Skin of body (tissue), 2 donors: ENCODE data around the gene KIAA1614. TPM values are rescaled to one million over a fixed set of nuclear protein-coding genes. Genes with fewer than 3 reads are reported as not detected.
"Not testable (repeated sequence)": the region's sequence is repeated elsewhere in the genome, so short reads cannot be mapped to it uniquely, and the experiment has no call there.

Source experiments
- DNase-seq: peaks from one replicate; lab custom pipeline; 2025; lab: John Stamatoyannopoulos, UW
- total RNA-seq: library from RNA; depleted of rRNA; stranded (reverse); fragments of >200 nt; gene quantifications from one replicate; pipeline ENCODE4 v1.2.3, GENCODE V29; 2014

The KIAA1614 gene
- total RNA-seq, 1 donor from 2014 or later = 4.5 TPM

DNA sequence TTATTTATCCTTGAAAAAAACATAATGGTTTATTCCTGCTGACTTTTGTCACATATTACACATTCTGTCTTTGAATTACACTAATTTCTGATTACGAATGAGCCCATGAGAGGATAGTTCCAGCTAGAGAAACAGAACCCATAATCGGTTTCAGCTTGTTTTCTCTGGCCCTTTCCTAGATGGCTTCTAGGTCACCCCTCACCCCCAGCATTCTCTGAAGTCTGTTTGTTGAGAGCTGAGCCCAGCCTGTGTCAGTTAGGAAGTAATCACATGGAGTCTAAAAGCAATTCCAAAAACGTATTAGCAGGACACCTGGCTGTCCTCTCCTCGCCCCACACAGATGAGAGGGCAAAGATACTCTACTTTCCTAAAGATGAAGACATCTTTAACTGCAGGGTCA is 48.9 kb downstream of the KIAA1614 start:
- DNase-seq = no peak

DNA sequence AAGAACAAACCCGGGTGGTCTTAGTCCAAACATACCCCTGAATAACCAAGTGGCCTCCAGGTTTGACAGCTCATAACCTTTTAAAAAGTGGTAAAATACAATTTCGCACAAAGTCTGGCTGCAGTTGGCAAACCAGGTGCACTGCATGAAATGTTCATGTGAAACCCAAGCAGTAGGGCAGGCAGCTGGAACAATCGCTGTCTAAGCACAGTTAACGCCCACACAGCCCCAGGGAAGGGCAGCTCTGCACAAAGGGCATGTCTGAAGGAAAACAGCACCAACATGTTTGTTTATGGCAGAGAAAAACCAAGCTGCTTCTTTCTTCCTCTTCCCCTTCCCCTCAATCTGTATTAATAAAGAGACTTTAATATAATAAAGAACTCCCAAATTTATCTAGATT is 49.5 kb downstream of the KIAA1614 start:
- no peak for DNase-seq

GRCh38 chr1:180964056-180964455 is 51.4 kb downstream of the KIAA1614 start:
- DNase-seq = no peak

- no peak for DNase-seq
These were observed 51.9 kb downstream of the KIAA1614 start for GRCh38 chr1:180964595-180964994.

GRCh38 chr1:180966312-180966711 is 53.6 kb downstream of the KIAA1614 start:
- no peak for DNase-seq

- no peak for DNase-seq
These were observed 54.2 kb downstream of the KIAA1614 start for GRCh38 chr1:180966744-180967536.

DNA sequence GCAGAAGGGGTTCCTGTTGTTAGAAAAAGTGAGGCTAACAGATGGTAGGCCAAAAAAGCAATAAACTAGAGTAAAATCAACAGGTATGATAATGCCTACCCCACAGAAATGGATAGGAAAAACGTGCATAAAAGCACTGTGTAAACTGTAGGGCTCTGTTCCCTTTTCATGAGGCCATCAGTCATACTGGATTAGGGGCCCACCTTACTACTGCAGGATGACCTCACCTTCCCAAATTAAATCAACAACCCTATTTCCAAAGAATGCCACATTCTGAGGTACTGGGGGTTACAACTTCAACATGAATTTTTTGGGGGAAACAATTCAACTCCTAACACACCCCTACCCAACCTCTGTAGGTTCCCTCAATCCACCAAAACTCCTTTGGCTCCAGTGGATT is 54.9 kb downstream of the KIAA1614 start:
- no peak for DNase-seq

DNA sequence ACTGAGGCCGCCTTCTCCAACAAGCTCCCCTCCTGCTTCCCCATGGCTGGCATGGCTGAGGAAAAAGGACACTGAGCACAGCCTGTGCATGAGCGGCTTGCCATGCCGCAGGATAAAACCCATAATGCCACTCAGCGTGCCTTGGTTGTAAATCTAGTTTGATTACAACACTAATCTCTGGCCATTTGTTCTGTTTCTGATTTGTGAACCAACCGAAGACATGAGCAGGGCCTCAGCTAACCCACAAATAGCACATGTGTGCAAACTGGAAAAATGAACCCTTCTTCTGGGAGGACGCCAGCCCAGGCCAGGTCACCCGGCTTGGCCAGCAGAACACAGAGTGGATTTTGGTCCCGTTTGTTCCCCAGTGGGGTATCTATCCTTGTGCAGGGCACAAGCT is 56.1 kb downstream of the KIAA1614 start:
- not testable (repeated sequence) for DNase-seq

DNA sequence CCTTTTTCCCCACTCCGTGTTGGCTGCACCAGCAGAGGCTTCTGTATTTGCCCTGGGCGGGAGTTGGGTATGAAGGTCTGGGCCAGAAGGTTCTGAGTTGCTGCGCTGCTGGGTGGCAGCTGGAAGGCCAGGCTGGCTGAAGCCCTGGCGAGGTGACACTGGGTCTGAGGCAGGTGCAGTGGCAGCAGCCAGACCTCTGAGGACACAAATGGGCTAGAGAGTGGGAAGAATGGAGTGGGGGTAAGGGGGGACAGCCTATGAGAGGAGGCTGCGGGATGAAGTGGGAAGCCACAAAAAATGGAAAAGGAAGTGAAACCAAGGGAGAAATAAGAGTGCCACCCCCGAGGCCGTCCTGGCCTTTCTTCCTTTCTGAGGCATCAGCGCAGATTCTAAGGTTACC is 56.7 kb downstream of the KIAA1614 start:
- no peak for DNase-seq

GRCh38 chr1:180970333-180971079 is 57.8 kb downstream of the KIAA1614 start:
- no peak for DNase-seq

GRCh38 chr1:180971273-180971997 is 58.7 kb downstream of the KIAA1614 start:
- DNase-seq = no peak

DNA sequence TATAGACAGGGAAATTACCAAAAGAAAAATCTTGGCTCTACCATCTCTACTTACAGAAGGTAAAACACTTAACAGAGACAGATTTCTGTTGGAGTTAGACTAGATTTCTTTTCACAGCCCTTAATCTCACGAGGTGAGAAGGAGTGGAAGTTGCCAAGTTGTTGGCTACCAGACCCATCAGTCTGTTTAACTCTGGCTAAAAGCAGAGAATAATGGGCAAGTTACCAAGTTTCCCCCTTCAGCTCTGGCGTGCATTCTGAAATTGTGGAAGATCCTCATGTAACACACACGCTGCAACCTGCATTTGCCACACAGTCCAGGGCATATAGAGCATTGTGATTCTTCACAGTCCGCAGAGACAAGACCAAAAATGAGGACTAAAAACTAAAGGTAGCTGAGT is 60.7 kb downstream of the KIAA1614 start:
- DNase-seq = no peak

DNA sequence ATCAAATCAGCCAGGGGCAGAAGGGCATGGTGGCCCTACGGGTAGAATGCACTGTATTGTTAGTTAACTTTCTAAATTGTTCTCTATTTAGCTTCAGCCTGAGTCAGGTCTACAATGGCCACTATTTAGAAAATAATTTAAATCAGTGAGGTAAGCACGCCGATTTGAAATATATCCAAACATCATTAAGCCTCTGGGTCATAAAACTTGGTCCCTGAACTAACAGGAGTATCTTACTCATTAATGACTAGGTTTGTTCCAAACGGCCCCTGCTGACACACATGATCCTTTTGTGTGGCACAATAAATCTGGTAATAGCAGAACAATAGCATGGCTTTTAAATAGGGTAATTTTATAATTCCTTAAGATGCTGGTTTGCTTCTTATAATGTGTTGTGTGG is 61.5 kb downstream of the KIAA1614 start:
- no peak for DNase-seq

GRCh38 chr1:180975551-180975950 is 62.9 kb downstream of the KIAA1614 start:
- no peak for DNase-seq

- no peak for DNase-seq
These were observed 63.5 kb downstream of the KIAA1614 start for GRCh38 chr1:180976191-180976590.

- DNase-seq = no peak
These were observed 64.1 kb downstream of the KIAA1614 start for GRCh38 chr1:180976732-180977357.

- DNase-seq = no peak
These were observed 69.1 kb downstream of the KIAA1614 start for GRCh38 chr1:180981596-180982387.

DNA sequence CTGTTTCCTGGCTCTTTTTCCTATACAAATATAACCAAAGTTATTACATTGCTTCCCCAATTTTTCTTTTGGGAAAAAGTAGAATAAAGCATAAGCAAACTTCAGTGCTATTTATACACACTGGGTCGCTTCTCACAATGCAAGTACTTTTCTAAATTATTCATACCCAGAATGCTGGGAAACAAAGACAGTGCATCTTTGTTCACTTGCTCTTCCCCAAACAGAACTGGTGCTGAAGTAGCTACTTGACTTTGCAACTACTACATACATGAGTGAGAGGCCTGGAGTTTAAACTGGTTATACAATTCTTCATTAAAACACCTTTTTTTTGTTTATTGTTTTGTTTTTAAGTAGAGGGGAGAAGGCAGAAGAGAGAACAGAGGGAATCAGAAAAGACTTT is 69.7 kb downstream of the KIAA1614 start:
- DNase-seq = no peak

- DNase-seq = no peak
These were observed 75.6 kb downstream of the KIAA1614 start for GRCh38 chr1:180988253-180988752.

GRCh38 chr1:180994262-180994661 is 81.6 kb downstream of the KIAA1614 start:
- DNase-seq = no peak
